Measurements from ENCODE around the gene NOXA1. TPM values are rescaled to one million over a fixed set of nuclear protein-coding genes. Genes with fewer than 3 reads are reported as not detected.

The NOXA1 gene
- polyA plus RNA-seq, 3 donors: 1.3 to 9.4 (median 1.6) TPM

DNA sequence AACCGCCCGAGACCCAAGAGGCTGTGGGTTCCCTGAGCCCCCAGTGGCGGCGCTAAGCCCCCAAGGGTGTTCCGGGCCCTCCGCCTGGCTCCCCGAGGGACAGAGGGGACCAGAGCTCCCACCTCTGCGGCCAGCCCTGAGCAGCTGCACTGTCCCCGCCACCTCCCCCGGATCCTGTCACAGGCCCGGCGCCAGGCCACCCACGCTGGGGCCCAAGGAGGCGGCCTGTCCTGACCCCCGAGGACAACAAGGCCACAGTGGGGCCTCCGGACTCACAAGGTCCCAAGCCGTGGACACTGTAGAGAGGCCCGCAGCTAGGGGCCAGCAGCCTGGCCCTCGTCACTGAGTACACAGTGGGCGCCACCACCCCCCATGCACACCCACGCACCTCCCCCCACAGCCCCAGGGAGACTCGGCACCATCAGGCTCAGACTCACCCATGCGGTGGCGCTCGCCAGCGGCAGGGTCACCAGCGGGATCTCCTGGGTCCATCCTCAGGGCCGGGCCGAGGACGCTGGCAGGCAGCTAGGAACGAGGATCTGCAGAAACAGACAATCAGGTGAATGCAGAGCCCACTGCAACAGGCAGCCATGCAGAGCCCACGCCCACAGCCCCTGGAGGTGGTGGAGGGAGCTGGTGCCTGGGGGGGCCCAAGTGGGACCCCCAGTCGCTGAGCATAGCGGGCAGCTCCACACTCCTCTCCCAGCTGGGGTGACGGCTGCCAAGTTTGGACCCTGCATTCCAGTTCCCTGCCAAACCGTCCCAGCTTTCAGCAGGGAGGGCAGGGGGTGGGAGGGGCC lies 28.1 kb upstream of the NOXA1 start:
- peaks cover 0 to 3% (median 2%) of the 10 kb centered on the region in 3 donors for H3K27me3 Mint-ChIP-seq (ENCODE audit: low read depth in 3 of 3)
- TF ChIP-seq, protein P1, sequence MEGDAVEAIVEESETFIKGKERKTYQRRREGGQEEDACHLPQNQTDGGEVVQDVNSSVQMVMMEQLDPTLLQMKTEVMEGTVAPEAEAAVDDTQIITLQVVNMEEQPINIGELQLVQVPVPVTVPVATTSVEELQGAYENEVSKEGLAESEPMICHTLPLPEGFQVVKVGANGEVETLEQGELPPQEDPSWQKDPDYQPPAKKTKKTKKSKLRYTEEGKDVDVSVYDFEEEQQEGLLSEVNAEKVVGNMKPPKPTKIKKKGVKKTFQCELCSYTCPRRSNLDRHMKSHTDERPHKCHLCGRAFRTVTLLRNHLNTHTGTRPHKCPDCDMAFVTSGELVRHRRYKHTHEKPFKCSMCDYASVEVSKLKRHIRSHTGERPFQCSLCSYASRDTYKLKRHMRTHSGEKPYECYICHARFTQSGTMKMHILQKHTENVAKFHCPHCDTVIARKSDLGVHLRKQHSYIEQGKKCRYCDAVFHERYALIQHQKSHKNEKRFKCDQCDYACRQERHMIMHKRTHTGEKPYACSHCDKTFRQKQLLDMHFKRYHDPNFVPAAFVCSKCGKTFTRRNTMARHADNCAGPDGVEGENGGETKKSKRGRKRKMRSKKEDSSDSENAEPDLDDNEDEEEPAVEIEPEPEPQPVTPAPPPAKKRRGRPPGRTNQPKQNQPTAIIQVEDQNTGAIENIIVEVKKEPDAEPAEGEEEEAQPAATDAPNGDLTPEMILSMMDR (IDR thresholded peaks at IDR 0.05): no peak
- 96% methylated on average over 32 of the region's 36 CpGs for WGBS (ENCODE audit: insufficient coverage)

DNA sequence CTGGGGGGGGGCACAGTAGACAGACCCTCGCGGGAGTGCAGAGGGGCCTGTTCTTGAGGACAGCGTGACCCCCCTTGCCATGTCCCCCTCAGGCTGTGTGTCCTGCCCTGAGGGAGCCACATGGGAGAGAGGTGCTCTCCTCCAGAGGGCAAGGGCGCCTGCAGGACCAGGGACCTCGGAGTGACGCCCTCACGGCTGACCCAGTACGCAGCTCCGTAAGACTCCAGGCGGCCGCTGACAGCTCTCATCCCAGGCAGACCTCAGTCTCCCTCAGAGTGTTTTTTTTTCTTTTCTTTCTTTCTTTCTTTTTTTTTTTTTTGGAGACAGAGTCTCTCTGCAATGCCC lies 27.6 kb upstream of the NOXA1 start:
- no peak overlapping the region for H3K4me3 Mint-ChIP-seq
- Histone ChIP-seq H2AFZ (ENCODE audit: insufficient read depth, low read depth, low read length, poor library complexity, severe bottlenecking) (no peak overlapping the region), H3K36me3 (replicated peaks in 1 of 2; ENCODE audit: control insufficient read depth in 1 of 2, insufficient read depth in 2 of 2, low read length in 2 of 2) (peaks cover 5 to 11% of the 10 kb centered on the region in 2 donors), H3K4me2 (replicated peaks; ENCODE audit: extremely low read depth, low read length, poor library complexity, severe bottlenecking) (no peak overlapping the region), H3K79me2 (ENCODE audit: insufficient read depth, low read length) (no peaks in the 10 kb centered on the region), H3K4me3 (replicated peaks in 1 of 3; ENCODE audit: low read depth in 2 of 3, low read length in 3 of 3) (no peak overlapping the region), H3K9me3 (replicated peaks in 1 of 2; ENCODE audit: control insufficient read depth in 1 of 2, insufficient read depth in 1 of 2, low read length in 2 of 2) (peaks cover 0 to 16% of the 10 kb centered on the region in 2 donors), H3K27me3 (ENCODE audit: control insufficient read depth in 2 of 2, insufficient read depth in 2 of 2, low read length in 2 of 2) (no peaks in the 10 kb centered on the region), H3K9ac (ENCODE audit: insufficient read depth, low read length, poor library complexity, severe bottlenecking) (no peak overlapping the region), H3K27ac (ENCODE audit: low read depth in 1 of 2, low read length in 2 of 2) (no peak overlapping the region), H3K4me1 (ENCODE audit: control insufficient read depth in 1 of 2, insufficient read depth in 2 of 2, low read length in 2 of 2) (peaks cover 12 to 15% of the 10 kb centered on the region in 2 donors), H4K20me1 (ENCODE audit: insufficient read depth, low read length) (no peaks in the 10 kb centered on the region)
- H3K27ac Mint-ChIP-seq: no peak overlapping the region
- 100% methylated on average over 8 of the region's 11 CpGs for WGBS (ENCODE audit: insufficient coverage)
- H3K36me3 Mint-ChIP-seq: peaks cover 8 to 16% of the 10 kb centered on the region in 2 donors
- TF ChIP-seq, protein P1 (IDR thresholded peaks at IDR 0.05): no peak
- peaks cover 0 to 3% (median 2%) of the 10 kb centered on the region in 3 donors for H3K27me3 Mint-ChIP-seq (ENCODE audit: low read depth in 3 of 3)
- intact Hi-C loops (cut with micrococcal nuclease): no loop called here
- no peak for DNase-seq
- H3K4me1 Mint-ChIP-seq: peaks cover 13% of the 10 kb centered on the region
- peaks cover 8 to 15% (median 11%) of the 10 kb centered on the region in 7 donors for H3K9me3 Mint-ChIP-seq

More for the DNA sequence above, 28.1 kb upstream of the NOXA1 start:
- DNase-seq: no peak
- intact Hi-C loops (cut with micrococcal nuclease): no loop called here
- no peak overlapping the region for H3K4me3 Mint-ChIP-seq
- peaks cover 6 to 15% (median 10%) of the 10 kb centered on the region in 7 donors for H3K9me3 Mint-ChIP-seq
- no peak overlapping the region for H3K4me3 ChIP-seq (replicated peaks in 1 of 3; ENCODE audit: low read depth in 2 of 3, low read length in 3 of 3)
- peaks cover 0 to 16% of the 10 kb centered on the region in 2 donors for H3K9me3 ChIP-seq (replicated peaks in 1 of 2; ENCODE audit: control insufficient read depth in 1 of 2, insufficient read depth in 1 of 2, low read length in 2 of 2)
- H3K4me1 Mint-ChIP-seq: peaks cover 9% of the 10 kb centered on the region
- H3K79me2 ChIP-seq (ENCODE audit: insufficient read depth, low read length): no peaks in the 10 kb centered on the region
- H3K9ac ChIP-seq (ENCODE audit: insufficient read depth, low read length, poor library complexity, severe bottlenecking): no peak overlapping the region
- peaks cover 6 to 16% of the 10 kb centered on the region in 2 donors for H3K36me3 Mint-ChIP-seq
- H3K27me3 ChIP-seq (ENCODE audit: control insufficient read depth in 2 of 2, insufficient read depth in 2 of 2, low read length in 2 of 2): no peaks in the 10 kb centered on the region
- no peak overlapping the region for H2AFZ ChIP-seq (ENCODE audit: insufficient read depth, low read depth, low read length, poor library complexity, severe bottlenecking)
- H3K27ac ChIP-seq (ENCODE audit: low read depth in 1 of 2, low read length in 2 of 2): no peak overlapping the region
- H3K4me1 ChIP-seq (ENCODE audit: control insufficient read depth in 1 of 2, insufficient read depth in 2 of 2, low read length in 2 of 2): peaks cover 9 to 11% of the 10 kb centered on the region in 2 donors
- peaks cover 5 to 11% of the 10 kb centered on the region in 2 donors for H3K36me3 ChIP-seq (replicated peaks in 1 of 2; ENCODE audit: control insufficient read depth in 1 of 2, insufficient read depth in 2 of 2, low read length in 2 of 2)
- peak overlapping the region in 1 of 7 donors; percentile 65 for H3K27ac Mint-ChIP-seq
- H4K20me1 ChIP-seq (ENCODE audit: insufficient read depth, low read length): no peaks in the 10 kb centered on the region
- no peak overlapping the region for H3K4me2 ChIP-seq (replicated peaks; ENCODE audit: extremely low read depth, low read length, poor library complexity, severe bottlenecking)
